Activated naive CD4-positive, alpha-beta T cell treated with anti-CD3 and anti-CD28 coated beads, Interleukin-2, amount 50 U/mL, for 16 hours (primary cell): ENCODE results near the gene NHSL2.

ENCODE experiments used
- DNase-seq: peaks from one replicate; pipeline ENCODE4 v3.0.0-alpha.2; 2020

Gene NHSL2

DNA sequence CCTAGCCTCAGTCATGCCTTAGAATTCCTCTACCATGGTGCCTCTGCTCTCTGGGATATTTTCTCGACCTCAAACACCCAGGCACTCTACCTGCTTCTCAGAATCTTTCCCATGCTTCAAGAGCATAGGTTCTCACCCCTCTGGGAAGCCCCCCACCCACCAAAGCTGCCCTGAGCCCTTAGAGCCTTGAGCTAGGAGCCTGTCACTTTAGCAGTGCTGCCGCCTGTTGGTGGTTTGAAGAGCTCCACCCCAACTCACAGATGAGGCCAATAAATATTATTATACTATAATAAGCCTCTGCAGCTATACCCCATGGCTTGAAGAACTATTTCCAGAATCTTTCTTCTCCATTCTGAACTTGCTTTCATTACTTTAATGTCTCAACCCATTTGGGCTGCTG lies 111.3 kb downstream of the NHSL2 start:
- peak; percentile 22 for DNase-seq

DNA sequence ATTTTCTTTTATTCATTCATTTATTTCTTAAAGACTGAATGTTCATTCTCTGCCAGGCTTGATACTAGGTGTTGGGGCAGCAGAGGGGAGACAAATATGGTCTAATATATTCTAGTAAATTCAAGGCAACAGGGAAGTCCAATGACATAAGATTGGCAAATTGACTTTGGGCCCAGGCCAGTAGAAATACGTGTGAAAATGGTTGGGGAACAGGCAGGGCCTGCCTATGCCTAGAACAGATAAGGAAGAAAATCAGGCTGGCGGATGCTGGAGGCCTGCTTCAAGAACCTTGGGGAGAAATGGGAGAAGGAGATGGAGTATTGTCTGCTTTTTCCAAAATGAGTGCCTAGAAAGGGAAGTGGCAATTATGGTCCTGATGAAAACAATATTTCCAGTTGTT lies 112.4 kb downstream of the NHSL2 start:
- no peak for DNase-seq

DNA sequence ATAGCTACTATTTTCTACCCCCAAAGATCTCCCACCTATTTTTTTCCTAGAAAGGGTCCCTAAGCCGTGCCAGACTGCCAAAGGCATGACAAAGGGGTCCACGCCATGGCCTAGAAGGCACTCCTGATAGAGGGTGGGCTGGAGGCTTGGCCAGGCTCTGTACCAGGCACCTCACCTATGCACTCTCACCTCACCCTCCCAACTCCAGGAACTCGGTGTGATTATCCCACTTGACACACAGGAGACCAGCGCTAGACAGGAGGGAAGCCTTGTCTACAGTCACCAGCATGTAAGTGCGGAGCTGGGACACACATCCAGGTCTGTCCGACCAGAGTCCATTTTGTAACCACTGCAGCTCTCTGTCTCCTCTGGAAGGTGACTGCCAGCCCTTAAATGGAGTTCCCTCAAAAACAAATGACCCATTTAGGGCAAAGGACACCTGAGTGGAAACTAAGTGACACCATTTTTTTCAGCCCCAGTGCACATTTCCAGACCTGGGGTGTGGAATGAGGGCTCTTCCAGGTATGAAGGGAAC lies 114.7 kb downstream of the NHSL2 start:
- DNase-seq = no peak

DNA sequence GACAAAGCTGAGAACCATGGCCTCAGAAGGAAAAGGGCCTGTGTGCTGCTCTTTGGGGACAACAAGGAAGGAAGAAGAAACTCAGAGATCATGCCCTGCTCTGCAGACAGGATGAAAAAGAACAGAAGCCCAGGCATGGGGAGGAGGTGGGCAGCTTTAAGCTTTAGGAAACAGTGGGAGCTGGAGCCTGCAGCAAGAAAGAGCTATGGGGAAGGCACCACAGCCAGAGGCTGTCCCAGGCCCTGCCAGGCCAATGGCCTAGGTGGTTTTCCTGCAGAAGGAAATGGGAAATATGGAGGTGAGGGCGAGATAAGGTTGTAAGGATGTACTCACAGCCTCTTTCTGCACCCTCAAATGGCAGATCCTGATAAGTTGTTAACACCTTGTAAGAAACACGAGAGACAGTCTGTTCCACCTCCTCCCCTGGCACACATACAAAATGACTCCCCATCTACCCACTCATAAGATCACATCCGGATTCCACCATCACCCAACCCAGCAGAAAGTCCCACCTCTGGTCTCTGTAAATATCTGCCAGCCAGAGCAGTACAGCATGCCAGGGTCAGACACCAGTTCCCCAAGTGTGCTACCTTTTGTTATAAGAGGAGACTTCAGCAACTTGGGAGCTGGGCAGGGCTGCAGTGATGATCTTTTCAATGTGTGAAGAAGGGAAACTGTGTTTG lies 115.8 kb downstream of the NHSL2 start:
- no peak for DNase-seq

DNA sequence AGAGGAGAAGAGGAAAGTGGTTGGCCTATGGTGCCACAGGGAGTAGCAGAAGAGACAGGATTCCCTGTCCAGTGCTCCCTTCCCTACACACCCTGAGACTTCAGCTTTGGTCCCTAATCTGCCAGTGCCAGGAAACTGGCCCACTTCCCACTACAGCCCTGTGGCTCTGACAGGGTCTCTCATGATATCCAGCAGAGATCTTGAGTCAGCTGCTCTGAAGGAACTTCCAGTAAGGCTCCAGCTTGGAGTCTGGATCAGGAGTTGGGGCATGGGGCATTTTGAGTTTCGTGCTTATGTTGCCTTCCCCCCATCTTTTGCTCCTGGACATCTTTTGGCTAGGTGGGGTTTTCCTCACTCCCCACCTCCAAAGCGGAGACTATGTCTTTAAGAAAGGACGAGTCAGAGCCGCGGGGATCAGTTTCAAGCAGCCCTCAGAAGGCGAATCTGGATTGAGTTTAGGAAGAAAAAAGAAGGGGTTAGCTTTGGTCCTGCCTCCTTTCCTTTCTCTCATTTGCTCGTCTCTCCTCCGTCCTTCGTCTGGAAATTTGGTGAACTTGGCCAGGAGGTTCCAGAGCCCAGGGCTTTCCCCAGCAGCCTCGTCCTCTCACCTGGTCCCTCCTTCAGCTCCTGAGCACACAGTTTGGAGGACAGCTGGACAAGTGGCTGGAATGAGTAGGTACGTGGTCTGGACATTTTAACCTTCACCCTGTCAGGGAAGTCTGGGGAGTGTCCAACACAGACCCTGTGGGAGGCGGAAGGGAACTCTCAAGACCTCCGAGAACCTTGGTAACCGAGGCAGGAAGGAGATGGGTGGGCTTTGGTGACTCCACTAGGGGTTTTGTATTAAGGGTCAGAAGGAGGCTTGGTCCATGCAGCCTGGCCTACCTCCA lies 116.6 kb downstream of the NHSL2 start:
- DNase-seq = no peak

DNA sequence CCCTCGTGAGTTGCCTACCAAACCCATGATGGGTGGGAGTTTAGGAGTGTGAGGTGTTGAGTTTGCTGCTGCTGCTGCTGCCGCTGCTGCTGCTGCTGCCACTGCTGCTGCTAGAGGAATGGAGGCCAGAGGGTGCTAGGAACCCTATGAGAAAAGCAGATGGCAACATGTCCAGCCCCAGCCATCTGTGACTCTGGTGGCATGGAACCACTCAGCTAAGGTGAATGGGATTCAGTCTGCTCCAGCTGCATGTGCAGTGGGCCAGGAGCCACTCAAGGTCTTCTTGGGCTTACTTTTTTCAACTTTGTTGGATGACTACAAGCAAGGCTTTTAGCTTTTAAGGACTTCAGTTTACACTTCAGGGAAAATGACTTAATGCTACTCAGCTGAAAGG lies 117.3 kb downstream of the NHSL2 start:
- DNase-seq = no peak

DNA sequence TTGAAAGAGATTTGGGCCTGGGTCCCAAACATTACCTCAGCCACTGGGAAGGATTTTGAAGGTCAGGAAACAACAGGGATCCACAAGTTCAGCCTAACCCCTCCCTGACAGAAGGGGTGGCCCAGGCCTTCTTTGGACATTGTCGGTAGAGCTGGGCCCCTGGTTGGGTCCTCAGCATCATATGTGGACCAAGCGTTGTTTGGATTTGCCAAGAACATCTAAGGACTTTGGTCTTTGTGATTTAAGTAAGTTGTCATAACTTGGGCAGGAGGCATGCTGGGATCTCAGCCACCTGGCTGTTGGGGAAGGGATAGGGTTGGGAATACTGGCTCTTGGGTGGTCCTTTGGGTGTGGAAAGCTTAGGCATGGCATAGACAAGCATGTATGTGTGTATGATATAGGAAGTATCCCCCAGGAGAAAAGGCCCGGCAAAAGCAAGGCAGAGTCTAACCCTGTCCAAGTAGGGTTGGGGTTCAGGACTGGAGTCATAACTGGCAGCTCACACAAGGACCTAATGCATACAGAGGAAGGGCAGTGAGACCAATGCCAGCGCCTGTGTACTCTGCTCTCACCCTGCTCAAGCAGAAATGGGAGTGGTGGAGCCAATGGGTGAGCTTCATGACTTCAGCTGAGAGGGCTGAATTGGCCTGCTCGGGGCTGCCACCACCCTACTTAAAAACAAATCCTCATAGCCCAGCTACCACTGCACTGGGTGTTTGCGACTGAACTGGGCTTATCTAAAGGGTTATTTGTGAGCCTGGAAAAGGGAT lies 118.2 kb downstream of the NHSL2 start:
- DNase-seq = no peak

DNA sequence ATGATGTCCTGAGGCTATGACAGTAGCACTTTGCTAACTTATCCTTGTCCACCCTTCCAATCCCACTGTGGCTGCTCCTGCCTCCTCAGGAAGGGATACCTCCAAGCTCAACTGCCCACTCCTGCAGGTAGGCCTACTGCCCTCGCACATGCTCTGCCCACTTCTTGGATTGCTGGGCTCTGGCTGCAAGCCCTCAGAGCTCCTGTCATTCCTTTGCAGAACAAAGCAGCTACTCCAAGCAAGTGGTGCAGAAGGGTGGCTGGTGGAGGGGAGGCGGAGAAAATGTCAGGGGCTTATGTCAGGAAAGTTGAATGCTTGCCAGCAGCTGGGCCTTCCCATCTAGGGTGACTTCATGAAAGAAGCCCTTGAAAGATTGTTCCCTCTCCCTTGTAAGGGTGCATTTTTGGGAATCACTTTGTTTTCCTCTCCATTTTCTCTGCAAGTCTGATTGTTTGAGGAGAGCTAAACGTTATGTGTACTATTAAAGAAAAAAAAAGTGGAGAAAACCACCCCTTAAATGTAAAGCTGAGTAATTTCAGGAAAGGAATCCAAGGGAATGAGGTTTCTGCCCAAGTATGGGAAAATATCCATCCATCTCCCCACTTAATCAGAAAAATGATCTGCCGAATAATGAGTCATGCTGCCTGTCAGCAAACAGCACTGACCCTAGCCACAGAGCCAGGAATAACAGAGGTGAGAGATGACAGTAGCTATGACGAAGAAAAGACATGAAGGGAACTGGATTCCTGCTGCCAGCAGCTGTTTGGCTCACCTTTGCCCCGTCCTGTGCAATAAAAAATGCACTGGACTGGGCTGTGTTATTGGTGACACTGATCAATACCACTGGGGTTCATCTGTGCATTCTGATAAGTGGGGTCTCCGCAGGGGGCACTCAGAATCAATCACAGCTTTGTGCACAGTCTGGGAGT lies 119.1 kb downstream of the NHSL2 start:
- no peak for DNase-seq

DNA sequence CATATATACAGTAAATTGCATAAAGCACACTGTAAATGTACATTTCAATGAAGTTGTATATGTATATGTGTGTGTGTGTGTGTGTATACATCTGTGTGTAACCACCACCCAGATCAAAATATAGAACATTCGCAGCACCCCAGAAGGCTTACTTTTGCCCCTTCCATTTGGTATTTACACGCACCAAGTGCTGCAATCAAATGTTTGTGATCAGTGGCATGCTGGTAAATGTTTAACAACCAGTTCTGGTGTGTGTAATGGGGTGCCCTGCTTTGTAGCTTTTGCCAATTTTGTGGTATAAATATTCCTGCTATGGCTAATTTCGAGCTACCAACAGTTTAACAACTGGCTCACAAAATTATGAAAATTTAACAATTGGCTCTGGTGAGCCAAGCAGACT lies 119.8 kb downstream of the NHSL2 start:
- no peak for DNase-seq

DNA sequence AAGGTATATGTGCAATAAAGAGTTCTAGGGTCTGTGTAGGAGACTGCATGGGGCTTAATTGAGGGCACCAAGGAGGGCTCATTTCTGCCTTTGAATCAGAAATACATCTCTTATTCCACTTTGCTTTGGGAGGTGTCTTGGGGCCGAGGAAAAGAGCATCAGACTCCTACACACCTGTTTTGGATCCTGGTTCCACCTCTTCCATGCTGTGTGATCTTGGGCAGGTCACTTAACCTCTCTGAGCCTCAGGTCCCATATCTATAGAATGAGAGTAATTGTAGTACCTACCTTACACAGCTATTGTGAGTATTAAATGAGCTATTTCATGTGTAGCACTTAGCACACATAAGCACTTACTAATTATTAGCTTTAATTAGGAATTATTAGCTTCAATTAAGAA lies 120.5 kb downstream of the NHSL2 start:
- no peak for DNase-seq

DNA sequence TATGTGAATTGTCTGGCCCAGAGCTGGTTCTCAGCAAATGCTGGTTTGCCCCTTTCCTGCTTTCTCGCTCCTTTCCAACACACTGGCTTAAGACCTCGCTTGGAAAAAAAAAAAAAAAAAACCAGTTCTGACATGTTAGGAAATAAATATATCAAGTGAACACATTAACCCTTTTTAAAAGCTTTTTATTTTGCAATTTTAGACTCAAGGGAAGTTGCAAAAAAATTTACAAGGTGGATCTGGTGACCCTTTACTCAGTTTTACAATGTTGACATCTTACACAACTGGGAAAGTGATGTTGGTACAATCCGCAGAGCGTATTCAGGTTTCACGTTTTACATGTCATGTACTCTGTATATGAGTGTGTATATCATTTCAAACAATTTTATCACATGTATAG lies 121.0 kb downstream of the NHSL2 start:
- no peak for DNase-seq

DNA sequence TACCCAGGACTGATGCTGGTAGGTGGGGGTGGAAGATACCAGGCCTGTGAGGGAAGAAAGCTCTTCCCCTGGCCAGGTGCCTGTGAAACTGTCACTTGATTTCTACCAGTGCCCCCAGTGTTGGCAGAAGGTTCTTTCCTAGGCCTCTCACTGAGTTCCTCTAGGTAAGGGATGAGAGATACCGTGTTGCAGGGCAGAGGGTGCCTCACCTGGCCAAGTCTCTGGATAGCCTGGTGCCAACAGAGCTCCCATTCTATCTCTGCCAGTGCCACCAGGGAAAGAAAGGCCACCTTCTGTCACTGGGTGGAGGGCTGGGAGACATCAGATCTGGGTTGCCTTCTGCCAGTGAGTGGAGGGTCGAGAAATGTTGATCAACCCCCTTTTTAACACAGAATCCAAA lies 127.0 kb downstream of the NHSL2 start:
- no peak for DNase-seq

DNA sequence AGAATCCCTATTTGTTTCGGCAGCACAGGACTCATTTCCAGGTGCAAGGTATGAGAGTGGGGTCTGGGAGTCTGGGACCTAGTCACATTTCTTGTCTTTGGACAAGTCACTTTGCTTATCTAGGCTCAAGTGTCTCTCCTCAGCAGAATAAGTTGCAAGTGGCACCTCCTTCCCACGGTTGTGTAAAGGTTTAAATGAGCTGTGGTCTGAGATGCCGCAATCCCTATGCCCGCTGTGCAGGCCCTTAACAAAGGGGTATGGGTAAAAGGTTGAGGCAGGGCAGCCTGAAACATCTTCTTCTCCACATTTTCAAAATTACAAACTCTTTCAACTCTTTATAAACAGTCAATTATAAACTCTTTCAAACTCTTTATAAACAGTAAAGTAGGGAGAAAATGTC lies 127.4 kb downstream of the NHSL2 start:
- DNase-seq = no peak

DNA sequence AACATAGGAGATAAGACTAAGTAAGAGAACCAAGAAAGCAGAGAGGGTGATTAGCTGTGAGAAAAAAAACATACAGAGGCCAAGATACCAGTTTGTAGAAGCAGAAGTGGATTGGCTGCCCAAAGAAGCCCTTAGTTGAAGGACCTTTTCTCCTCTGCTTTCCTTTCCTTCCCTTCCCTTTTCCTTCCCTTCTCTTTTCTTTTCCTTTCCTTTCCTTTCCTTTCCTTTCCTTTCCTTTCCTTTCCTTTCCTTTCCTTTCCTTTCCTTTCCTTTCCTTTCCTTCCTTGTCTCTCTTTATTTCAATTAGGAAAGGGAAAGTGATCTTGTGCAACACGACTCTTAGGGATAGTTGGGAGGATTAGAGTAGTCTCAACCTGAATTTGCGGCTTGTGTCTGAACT lies 128.2 kb downstream of the NHSL2 start:
- no peak for DNase-seq

DNA sequence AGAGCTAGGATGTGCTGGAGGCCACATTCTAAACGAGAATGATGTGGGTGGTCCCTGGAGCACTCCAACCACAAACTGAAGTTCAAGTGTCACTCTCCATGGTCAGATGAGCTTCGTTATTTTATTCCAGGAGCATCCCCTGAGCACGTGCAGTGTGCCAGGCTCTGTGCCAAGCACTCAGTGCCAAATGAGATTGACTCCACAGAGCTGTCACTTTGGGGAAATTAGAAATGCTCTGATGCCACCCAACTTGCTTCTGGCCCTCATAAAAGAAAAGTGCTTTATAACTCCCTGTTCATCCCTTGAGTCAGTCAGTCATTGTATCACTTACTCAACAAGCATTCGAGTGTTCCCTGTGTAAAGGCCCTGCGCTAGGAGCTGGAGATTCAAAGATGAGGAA lies 129.9 kb downstream of the NHSL2 start:
- DNase-seq = no peak

DNA sequence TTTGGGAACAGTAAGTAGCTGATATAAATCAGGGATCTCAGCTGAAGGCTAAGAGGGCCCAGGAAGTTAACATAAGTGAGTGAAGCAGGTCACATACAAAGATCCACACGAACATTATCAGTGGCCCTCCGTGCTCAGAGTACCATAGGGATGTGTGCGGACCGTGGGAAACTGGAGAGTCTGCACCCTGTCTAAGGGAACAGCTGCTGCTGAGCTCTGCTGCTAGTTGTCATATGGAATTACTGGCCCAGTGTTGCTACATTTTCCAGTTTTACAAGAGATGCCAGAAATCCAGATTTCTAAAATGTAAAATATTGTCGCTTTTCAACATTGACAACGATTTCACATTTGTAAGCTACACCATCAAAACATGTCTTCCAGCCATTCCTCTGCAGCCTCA lies 130.5 kb downstream of the NHSL2 start:
- no peak for DNase-seq

DNA sequence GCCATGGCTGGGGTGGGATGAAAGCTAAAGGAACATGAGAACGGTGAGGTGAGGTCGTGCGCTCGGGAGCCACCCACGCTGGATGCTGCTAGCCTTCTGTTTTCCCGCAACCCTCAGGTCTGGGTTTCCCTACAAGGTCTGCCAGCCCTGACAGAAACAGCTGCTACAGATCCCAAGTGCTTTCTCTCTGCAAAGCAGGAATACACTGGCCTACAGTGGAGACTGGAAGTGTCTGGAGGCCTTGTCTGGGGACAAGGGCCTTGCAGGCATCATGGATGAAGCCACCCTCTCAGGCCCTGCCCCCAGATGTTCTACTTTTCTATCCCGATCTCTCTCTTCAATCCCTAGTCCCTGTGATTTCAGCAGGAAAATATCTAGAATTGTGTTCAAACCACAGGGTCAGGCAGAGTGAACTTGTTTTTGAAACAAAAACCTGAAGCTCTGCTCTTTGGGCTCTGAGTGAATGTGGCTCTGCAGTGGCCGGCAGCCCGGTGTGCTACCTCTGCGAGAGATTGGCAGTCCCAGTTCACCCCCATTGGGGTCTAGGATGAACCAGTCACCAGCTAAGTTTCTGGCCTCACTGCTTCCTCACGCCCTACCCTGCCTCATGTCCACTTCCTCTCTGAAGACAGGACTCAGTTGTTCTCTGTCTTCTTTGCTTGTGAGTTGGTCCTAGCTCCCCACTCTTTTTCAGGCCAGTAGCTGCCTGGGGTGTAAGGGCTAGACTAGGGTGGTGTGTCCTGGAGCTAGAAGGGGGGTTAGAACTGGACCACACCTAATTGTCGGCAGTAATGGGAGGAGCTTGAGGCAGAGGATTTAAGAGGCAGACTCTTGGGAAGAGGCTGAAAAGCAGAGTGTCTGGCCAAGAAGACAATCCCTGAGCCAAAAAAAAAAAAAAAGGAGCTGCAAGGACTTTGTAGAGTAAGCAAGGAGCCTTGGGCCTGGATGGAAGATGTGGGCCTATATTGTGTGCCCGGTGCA lies 131.5 kb downstream of the NHSL2 start:
- no peak for DNase-seq

DNA sequence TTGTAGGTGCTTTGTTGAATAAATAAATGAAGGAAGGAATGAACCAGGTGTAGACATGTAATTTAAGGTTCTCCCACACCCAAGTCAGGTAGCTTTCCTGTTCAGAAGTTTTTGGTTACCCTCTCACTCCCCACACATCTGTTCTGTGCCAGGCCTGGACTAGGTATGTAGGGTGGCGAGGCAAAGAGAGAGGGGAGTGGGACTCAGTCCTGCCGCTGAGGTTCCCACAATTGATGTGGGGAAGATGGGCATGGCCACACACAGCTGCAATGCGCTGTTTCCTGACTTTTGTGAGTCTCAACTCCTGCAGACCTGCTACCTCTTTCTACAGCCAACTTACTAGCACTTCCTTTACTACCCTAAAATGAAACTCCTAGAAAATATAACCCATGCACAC lies 132.2 kb downstream of the NHSL2 start:
- DNase-seq = no peak

DNA sequence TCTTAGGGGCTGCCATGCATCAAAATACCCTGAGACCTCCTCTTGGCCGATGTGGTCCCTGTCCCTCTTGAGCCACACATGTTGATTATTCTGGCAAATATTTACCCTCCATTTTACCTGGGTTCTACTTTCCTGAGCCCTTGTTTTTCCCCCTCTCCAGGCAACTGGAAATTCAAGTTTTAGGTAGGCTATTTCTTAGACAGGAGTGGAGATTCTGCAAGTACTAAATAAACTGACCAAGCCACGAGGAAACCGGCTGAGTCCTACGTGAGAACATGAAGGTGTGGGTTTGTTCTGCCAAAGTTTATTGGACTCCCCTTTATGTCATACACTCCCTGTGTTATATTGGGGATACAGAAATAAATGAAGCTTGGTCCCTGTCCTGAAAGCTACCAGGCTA lies 133.0 kb downstream of the NHSL2 start:
- no peak for DNase-seq

DNA sequence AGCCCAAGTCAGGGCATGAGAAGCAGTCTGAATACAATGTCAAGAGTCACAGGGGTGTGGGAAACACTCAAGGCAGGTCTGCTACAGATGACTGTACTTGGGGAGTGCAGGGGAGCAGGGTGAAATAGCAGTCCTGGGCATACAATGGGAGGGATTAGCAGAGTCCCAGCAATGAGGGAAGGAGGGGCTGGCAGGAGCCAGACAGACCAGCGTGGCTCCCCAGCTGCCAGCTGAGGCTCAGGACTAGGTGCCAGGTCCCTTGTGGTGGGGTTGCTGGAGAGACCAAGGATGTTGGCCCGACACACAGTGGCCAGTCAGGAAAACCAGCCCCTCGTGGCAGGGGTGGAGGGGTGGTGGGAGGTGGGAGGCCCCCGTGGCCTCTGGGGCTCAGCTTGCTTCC lies 134.5 kb downstream of the NHSL2 start:
- no peak for DNase-seq
